Non-pigmented ciliary epithelial cell (primary cell): ENCODE measurements around the gene AHDC1.
"Not testable (repeated sequence)": the region's sequence is repeated elsewhere in the genome, so short reads cannot be mapped to it uniquely, and the experiment has no call there.

Experiments
- DNase-seq: peaks from one replicate; pipeline ENCODE4 v3.0.0-alpha.2; 2010; ENCODE audit warnings: low read depth

AHDC1 gene

GRCh38 chr1:27564710-27565649 lies 39.0 kb downstream of the AHDC1 start:
- DNase-seq, result no peak

GRCh38 chr1:27563591-27564471 lies 40.1 kb downstream of the AHDC1 start:
- no peak for DNase-seq

- DNase-seq, result no peak
These were observed 40.7 kb downstream of the AHDC1 start for GRCh38 chr1:27563341-27563590.

- no peak for DNase-seq
These were observed 41.2 kb downstream of the AHDC1 start for GRCh38 chr1:27562534-27563340.

- no peak for DNase-seq
These were observed 41.9 kb downstream of the AHDC1 start for GRCh38 chr1:27562021-27562420.

- no peak for DNase-seq
These were observed 42.6 kb downstream of the AHDC1 start for GRCh38 chr1:27561124-27561899.

- no peak for DNase-seq
These were observed 43.4 kb downstream of the AHDC1 start for GRCh38 chr1:27560268-27561123.

- DNase-seq, result no peak
These were observed 44.4 kb downstream of the AHDC1 start for GRCh38 chr1:27559466-27560030.

- DNase-seq, result no peak
These were observed 46.2 kb downstream of the AHDC1 start for GRCh38 chr1:27557596-27558340.

GRCh38 chr1:27556781-27557595 lies 47.0 kb downstream of the AHDC1 start:
- peak; percentile 78 for DNase-seq

GRCh38 chr1:27556435-27556780 lies 47.5 kb downstream of the AHDC1 start:
- no peak for DNase-seq

- no peak for DNase-seq
These were observed 48.1 kb downstream of the AHDC1 start for GRCh38 chr1:27555700-27556424.

- DNase-seq, result no peak
These were observed 48.9 kb downstream of the AHDC1 start for GRCh38 chr1:27554759-27555699.

- no peak for DNase-seq
These were observed 49.7 kb downstream of the AHDC1 start for GRCh38 chr1:27554293-27554692.

- DNase-seq, result not testable (repeated sequence)
These were observed 50.1 kb downstream of the AHDC1 start for GRCh38 chr1:27553823-27554222.

GRCh38 chr1:27552911-27553420 lies 51.0 kb downstream of the AHDC1 start:
- DNase-seq, result no peak

GRCh38 chr1:27551953-27552312 lies 52.0 kb downstream of the AHDC1 start:
- DNase-seq, result no peak
